ENCODE measurements around the gene GPR150.

DNA sequence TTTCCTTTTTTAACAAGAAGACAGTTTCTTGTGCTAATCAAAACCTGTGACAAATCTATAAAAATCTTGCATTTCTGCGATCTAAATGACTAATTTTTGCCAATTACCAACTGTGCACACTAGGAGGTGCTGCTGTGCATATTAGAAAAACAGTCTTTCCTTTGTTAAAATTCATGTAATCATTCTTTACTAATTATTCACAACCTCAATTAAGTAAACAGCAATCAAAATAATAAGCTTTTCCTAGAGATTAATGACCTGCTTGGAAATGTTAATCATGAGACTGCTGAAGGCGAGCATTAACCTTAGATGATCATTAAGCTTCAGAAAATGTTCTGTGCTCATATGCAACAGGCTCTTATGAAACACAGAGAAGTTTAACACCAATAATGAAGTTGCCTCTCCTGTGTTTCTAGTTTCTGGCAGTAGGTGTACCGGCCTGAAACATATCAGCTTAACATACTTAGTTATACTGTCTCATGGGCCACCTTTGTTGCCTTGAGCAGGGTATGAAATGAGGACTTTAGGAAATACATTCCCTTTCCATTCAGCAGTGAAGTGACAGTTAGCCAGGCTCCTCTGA is 44.4 kb downstream of the GPR150 start:
- TF ChIP-seq POLR2A (IDR thresholded peaks at IDR 0.05) (no peak), CTCF (IDR thresholded peaks at IDR 0.05) (peak; percentile 65 to 89 (median 83))

Measured in heart left ventricle (tissue), 13 donors.